NCI-H1092 (cell line): Measurements from ENCODE around the gene WFDC10A.
"Not testable (repeated sequence)": the region's sequence is repeated elsewhere in the genome, so short reads cannot be mapped to it uniquely, and the experiment has no call there.

Experiments used
- DNase-seq: peaks from one replicate; lab custom pipeline; 2025; lab: John Stamatoyannopoulos, UW

WFDC10A gene

DNA sequence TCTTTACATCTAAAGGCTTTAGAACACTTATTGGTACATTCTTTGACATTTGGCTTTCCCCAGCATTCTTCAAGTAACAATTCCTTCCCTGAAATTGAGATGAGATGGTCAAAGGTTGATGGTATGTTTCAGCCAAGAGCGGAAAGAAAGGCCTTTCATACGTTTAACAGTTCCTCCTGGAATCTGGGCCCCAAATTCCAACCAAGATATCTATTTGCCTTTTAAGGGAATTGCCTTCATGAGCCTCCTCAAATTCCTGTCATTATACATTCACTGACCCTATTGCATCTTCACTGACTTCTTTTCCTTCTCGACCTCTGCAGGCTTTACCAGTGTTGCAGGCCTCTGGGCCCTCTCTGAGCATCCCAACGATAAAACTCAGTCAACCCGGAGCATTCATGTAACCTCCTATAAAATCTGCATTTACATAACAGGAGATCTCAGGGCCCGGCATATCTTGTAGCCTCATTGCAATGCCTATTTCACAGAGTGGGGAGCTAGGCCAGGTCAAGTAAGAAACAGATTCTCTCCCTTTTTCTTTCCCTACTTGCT, 19.8 kb downstream of the WFDC10A start:
- no peak for DNase-seq

DNA sequence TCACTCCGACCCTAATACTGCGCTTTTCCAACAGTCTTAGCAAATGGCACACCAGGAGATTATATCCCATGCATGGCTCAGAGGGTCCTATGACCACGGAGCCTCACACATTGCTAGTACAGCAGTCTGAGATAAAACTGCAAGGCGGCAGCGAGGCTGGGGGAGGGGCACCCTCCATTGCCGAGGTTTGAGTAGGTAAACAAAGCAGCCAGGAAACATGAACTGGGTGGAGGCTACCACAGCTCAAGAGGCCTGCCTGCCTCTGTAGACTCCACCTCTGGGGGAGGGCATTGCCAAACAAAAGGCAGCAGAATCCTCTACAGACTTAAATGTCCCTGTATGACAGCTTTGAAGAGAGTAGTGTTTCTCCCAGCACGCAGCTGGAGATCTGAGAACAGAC, 22.2 kb downstream of the WFDC10A start:
- DNase-seq: not testable (repeated sequence)

DNA sequence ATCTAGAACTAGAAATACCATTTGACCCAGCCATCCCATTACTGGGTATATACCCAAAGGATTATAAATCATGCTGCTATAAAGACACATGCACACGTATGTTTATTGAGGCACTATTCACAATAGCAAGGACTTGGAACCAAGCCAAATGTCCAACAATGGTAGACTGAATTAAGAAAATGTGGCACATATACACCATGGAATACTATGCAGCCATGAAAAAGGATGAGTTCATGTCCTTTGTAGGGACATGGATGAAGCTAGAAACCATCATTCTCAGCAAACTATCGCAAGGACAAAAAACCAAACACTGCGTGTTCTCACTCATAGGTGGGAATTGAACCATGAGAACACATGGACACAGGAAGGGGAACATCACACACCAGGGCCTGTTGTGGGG, 27.5 kb downstream of the WFDC10A start:
- DNase-seq: not testable (repeated sequence)

DNA sequence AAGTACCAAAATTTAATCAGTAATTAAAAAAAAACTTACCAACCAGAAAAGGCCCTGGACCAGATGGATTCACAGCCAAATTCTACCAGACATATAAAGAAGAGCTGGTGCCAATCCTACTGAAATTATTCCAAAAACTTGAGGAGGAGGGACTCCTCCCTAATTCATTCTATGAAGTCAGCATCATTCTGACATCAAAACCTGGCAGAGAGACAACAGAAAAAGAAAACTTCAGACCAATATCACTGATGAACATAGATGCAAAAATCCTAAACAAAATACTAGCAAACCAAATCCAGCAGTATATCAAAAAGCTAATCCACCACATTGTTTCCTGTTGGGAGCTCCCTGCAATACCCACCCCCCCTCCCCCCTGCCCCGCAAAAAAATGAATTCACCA, 40.6 kb downstream of the WFDC10A start, which contains the start of gene WFDC11:
TSS of gene WFDC11 (minus strand) at position 101 of the 400 bp plus-strand sequence. CDS start 19,639 bp downstream, outside the sequence.
- DNase-seq: no peak

DNA sequence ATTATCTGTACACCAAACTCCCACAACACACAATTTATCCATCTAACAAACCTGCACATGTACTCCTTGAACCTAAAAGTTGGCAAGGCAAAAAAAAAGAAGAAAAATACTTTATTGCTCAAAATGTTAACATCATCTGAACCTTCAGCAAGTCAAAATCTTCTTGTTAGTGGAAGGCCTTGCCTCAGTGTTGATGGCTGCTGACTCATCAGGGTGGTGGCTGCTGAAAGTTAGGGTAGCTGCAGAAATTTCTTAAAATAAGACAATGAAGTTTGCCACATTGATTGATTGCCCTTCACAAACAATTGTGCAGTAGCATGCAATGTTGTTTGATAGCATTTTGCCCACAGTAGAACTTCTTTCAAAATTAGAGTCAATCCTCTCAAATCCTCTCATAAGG, 43.2 kb downstream of the WFDC10A start:
- DNase-seq: no peak

DNA sequence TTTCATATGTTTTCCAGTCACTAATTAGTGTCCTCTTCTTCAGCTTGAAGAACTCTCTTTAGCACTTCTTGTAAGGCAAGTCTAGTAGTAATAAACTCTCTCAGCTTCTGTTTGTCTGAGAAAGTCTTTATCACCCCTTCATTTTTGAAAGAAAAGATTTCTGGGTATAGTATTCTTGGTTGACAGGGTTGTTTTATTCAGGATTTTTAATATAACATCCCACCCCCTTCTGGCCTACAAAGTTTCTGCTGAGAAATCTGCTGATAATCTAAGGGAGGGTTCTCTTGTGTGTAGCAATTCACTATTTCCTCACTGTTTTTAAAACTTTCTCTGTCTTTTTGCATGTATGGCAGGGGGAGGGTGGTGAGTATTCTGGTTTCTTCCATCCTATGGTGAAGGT, 50.1 kb downstream of the WFDC10A start:
- no peak for DNase-seq
